GM18508 (cell line): ENCODE measurements around the gene CAMTA1.

ENCODE experiments used
- ATAC-seq: cut with Tn5 transposase; IDR thresholded peaks from one replicate; pipeline ENCODE4 v1.9.1; 2021; ENCODE audit warnings: moderate number of reproducible peaks; ENCODE audit not compliant: insufficient read depth, unreplicated experiment

The CAMTA1 gene

GRCh38 chr1:7558041-7558461 is 772.8 kb downstream of the CAMTA1 start:
- ATAC-seq: no peak

DNA sequence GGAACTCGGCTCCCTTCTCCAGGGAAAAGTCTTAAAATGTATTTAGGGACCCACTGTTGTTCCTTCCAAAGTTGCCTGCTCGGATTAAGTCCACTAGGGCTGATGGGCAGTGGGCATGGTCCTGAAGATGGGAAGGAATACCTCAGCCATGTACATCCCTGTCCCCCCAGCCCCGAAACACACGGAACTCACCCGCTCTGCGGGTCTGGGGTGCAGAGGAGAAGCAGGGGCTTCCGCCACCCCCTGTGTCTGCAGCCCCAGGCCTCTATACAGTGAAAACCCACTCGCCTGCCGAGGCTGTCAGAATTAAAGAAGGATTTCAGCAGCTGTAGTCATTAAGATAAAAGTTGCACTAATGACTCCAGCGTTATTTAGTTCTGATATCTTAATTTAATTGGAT is 773.2 kb downstream of the CAMTA1 start:
- ATAC-seq: no peak

- ATAC-seq: no peak
These were observed 773.9 kb downstream of the CAMTA1 start for GRCh38 chr1:7558921-7559869.

GRCh38 chr1:7560128-7560527 is 774.9 kb downstream of the CAMTA1 start:
- ATAC-seq: no peak

DNA sequence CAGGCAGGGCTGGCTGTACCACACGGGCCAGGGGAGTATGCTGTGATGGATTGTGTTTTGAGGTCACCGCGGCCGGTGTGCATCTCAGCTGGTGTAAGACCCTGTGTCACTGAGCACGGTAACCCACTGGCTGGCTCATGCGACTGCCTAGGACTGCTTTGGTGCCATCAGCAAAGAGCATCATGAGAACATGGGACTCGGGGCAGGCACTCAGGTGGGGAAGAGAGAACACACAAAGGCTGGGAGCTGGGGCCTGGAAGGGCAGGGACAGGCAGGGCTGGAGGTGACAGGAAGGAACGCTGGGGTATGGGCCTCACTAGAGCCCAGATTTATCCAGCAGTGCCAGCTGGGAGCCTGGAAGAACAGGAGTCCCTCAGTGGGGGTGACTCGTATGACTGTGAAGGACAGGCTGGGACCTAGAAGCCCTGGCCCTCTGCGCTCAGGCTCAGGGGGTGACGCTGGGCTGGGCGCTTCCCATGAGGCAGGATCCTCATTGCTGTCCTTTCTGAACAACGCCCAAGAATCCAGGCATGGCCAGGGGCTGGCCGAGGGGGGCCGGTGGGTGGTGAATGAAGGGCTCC is 775.4 kb downstream of the CAMTA1 start:
- no peak for ATAC-seq

DNA sequence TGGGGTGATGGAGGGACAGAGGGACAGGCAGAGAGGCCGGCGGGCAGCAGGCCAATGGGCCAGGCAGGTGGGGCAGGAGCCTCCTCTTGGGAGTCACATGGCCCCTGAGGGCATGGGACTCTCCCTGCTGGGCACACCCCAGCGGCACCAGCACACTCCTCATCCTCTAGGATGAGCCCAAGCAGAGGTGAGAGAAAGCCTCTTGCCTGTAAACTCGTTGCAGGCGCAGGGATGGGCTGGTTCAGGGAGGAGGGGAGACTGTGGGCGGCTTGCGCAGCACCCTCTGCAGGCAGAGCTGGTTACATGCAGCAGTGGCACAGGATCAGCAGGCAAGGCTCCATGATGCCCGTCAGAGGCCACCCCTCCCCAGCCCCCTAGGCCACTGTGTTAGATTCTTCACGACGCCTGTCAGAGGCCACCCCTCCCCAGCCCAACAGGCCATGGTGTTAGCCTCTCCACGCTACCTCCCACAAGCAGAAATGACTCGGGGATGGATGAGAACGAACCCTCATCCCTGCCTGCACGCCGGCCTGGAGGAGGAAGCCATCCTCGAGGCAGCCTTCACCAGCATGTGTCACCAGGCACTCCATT is 776.2 kb downstream of the CAMTA1 start:
- no peak for ATAC-seq

- ATAC-seq: no peak
These were observed 776.9 kb downstream of the CAMTA1 start for GRCh38 chr1:7561936-7562728.

GRCh38 chr1:7562729-7563605 is 777.7 kb downstream of the CAMTA1 start:
- ATAC-seq: no peak

- ATAC-seq: no peak
These were observed 778.9 kb downstream of the CAMTA1 start for GRCh38 chr1:7564137-7564536.

GRCh38 chr1:7565099-7565750 is 780.0 kb downstream of the CAMTA1 start:
- no peak for ATAC-seq

GRCh38 chr1:7566417-7567375 is 781.4 kb downstream of the CAMTA1 start:
- no peak for ATAC-seq

DNA sequence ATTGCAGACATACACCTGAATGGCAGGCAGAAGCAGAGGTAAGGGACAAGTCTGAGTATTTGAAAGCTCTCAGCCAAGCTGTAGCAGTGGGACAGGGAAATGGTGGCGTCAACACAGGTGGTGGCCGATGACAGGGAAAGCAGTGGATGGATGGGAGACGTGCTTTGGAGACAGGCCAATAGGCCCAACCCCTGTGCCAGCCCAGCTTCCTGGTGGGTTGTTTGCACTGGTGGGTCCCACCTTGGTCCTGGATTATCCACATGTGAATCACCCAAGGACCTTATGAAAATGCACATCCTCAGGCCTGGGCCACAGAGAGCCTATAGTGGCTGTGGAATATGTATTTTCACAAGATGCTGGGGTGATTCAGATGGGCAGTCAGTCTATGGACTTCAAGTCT is 782.1 kb downstream of the CAMTA1 start:
- no peak for ATAC-seq

GRCh38 chr1:7568053-7568452 is 782.8 kb downstream of the CAMTA1 start:
- ATAC-seq: no peak

GRCh38 chr1:7568901-7569524 is 783.8 kb downstream of the CAMTA1 start:
- ATAC-seq: no peak

DNA sequence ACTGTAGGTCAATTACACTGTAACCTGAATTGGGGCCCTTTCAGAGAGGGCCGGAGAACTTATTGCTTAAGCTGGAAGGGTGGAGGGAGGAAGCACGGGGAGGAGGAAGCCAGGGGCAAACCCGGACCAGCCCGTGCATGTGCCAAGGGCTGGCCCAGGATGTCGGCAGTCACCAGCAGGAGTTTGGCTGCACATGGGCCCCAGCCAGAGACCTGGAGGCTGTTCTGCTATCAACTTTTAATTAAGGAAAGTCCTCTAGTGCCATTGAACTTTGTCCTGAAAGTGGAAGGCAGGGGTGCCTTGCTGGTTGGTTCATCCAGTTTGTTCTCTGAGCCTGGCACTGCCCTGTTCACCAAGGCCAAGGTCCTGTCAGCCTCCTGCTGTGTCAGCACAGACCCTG is 785.1 kb downstream of the CAMTA1 start:
- no peak for ATAC-seq

DNA sequence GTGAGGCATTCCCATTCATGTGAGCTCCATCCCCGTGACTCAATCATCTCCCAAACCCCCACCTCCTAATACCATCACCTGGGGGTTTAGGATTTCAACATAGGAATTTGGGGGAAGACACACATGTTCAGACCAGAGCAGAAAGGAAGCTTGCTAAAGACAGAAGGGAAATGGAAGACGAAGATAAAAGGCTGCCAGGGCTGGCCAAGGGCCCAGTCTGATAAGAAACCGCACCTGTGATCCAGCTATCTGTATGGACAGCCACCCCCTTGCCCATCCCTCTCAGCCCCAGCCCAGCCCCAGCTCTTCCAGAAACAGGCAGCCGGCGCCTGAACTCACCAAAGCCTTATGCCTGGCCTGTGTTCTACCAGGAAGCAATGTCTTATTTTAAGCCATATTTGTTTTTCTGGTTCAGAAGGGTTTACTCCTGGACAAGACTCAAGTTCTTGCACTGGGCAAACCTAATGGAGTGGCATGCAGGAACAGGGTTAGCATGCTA is 787.4 kb downstream of the CAMTA1 start:
- no peak for ATAC-seq

- ATAC-seq: no peak
These were observed 788.2 kb downstream of the CAMTA1 start for GRCh38 chr1:7573481-7573880.
